GM15510 (cell line): ENCODE measurements around the gene ATF2.

Experiments
- POLR2A ChIP-seq: IDR thresholded peaks from 3 replicates; pipeline ENCODE4 v1.6.1; 2011; ENCODE audit warnings: borderline replicate concordance; ENCODE audit not compliant: insufficient read length; ENCODE audit errors: extremely low read depth

ATF2 gene

GRCh38 chr2:175167792-175168563, at the start of gene ATF2:
TSS of gene ATF2 (minus strand) at chr2:175168203. CDS start at chr2:175136443, 31,760 bp downstream.
- peak; percentile 57 for TF ChIP-seq POLR2A

GRCh38 chr2:175207741-175208438, 39.9 kb upstream of the ATF2 start:
- TF ChIP-seq POLR2A = no peak

- no peak for TF ChIP-seq POLR2A
These were observed 38.9 kb upstream of the ATF2 start for GRCh38 chr2:175206866-175207265.

DNA sequence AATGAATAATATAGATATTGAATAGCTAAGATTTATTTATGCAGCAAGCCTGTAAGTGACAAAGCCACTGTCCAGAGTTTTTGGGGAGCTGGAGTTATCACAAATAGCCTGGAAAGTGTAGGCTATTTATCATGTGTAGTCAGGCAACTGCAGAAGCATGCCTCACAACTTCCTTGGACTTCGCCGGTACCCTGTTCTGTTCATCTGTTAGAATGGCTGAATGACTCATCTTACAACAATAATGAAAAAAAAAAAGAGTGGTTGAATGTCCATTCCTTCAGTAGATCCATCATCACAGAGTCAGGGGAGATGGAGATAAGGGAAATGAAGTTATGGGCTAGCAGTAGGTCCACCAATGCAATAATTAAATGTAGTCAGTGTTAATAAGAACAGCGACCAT, 37.5 kb upstream of the ATF2 start:
- no peak for TF ChIP-seq POLR2A

GRCh38 chr2:175203621-175204496, 35.9 kb upstream of the ATF2 start:
- no peak for TF ChIP-seq POLR2A

GRCh38 chr2:175195012-175195411, 27.0 kb upstream of the ATF2 start:
- TF ChIP-seq POLR2A = no peak

GRCh38 chr2:175188761-175189160, 20.8 kb upstream of the ATF2 start:
- no peak for TF ChIP-seq POLR2A

- no peak for TF ChIP-seq POLR2A
These were observed 19.4 kb upstream of the ATF2 start for GRCh38 chr2:175187378-175187777.

- no peak for TF ChIP-seq POLR2A
These were observed 15.7 kb upstream of the ATF2 start for GRCh38 chr2:175183674-175184073.

DNA sequence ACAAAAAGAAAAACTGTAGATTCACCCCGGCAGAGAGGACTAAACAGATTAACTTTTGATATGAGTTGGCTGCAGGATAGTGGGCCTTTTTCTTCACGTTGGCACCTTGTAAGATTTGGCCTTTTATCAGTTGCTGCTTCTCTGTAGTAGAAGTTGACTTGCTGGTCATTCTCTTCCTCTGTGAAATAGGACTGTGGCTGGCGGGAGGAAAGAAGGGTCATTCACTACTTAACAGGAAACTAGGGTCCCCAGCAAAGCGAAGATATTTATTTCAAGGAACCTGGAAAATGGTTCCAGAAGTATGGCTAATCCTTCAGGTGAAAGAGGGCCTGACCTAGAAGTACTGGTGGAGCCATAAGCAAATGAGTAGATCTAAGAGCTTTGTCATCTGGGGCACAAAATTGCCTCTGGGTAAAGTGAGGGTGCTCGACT, 13.9 kb upstream of the ATF2 start:
- TF ChIP-seq POLR2A = no peak

GRCh38 chr2:175181104-175181876, 13.3 kb upstream of the ATF2 start, which contains the start of gene ATP5MC3:
TSS of gene ATP5MC3 (minus strand) at chr2:175181710. CDS start at chr2:175181393, 317 bp downstream.
- TF ChIP-seq POLR2A = peak; percentile 95

DNA sequence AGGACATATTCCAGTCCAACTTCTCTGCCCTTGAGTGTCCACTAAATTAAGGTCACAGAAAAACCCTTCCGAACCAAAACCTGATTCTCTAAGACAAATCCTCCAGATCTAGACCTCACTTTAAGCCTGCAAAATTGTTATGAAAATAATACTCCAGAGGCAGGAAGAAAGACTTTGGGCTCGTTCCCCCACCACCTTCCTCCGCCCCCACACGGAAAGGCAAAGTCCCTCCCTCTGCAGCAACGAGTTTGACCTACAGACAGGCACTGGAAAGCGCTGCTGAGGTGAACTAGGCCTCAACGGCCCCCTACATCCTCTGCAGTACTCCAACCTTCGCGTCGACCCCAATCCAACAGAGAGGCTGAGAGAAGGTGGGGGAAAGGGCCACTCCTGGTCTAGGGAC, 12.7 kb upstream of the ATF2 start:
- TF ChIP-seq POLR2A = peak; percentile 38

DNA sequence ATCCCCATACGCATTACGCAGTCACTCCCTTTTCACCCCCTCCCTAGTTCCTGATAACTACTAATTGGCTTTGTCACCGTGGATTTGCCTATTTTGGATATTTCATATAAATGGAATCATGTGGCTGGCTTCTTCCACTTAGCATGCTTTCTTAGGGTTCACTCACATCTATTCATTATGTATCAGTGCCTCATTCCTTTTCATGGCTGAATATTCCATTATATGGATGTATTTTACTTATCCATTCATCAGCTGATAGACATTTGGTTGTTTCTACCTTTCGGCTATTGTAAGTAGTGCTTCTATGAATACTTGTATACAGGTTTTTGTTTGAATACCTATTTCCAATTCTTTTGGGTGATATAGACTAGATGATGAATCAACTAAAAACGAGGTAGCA, 8.6 kb upstream of the ATF2 start:
- no peak for TF ChIP-seq POLR2A

DNA sequence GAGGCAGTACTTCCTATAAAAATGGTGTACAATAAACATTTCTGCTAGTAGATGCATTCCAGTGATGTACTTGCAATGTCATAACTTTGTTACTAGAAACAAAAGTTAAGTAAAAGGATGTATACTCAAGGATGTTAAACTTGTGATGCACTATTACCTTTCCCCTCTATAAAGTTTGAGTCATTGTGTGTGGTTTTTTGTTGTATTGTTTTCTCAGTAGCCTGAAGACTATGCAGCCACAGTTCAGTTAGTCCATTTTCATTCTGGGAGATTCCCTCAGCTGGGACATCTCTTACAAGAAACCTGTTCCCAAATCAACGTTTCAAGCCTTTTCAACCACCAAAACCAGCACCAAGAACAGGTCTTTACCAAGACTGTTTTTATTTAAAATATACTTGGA, 7.9 kb upstream of the ATF2 start:
- TF ChIP-seq POLR2A = no peak
